ENCODE data around the gene CNTN1.

Gene CNTN1

DNA sequence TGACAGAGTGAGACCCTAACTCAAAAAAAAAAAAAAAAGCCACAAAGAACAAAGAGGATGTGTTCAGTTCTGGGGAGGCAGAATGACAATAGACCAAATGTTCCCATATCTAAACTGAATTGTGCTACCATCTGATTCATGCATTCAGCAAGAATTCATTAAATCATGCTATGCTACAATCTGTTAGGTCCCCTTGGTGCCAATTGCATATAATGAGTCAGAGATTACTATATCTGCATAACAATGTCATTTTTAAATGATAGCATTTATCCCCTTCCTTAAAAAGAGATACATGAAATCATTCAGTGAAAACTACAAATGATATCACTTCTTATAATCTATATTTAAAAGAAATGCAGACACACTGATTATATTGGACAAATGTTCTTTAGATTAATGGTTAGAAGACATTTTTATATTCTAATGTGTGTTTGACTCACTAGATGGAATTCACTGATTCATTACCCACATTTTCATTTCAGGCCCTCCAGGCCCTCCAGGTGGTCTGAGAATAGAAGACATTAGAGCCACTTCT, 288.3 kb downstream of the CNTN1 start:
- no peak for DNase-seq

DNA sequence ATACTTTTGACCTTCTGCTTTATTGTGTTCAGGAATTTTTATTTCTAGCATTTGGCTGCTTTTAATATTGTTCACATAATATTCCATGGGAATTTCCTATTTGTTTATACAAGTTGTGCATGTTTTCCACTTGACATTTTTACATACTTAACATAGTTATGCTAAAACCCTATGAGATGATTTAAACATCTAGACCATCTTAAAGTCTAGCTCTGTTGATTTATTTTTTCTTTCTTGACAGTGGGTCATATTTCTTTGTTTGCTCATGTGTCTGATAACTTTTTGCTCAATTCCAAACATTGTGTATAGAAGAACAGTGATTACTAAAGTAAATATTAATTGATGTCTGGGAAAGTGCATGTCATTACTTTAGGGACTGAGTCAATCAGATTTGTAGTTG, 293.8 kb downstream of the CNTN1 start:
- DNase-seq = no peak

DNA sequence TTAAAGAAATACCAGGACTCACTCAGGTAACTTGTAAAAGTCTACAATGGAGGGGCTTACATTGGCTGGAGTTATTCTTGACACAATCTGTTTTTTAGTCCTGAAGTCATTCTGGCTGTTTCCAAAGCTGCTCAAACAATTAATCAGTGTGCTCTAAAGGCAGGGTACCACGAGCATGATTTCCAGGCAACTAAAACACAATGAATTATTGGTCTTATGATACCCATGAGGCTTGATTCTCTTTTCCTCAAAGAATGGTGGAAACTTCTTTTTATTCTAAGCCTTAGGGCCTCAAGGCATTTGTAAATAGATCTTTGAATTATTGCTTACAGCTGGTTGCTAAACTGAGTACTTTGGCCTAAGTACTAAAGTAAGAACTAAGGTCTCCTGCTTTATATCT, 296.1 kb downstream of the CNTN1 start:
- no peak for DNase-seq

DNA sequence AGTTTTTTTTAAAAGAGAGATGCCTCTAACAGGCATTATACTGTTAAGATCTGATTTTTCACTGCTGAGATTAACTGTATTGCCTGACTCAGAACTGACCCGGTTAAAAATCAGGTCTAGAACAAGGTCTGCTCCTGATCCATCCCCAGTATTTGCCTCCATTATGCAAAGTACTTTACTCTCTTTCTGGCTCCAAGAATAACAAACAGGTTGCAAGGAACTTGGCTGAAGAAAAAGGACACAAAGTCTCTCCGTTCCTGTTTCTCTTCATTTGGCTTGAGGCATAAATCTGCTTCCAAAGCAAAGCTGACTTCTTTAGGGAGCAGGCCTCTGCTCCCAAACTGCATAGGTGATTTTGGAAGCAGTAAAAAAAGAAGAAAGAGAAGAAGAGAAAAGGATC, 296.6 kb downstream of the CNTN1 start:
- no peak for DNase-seq

DNA sequence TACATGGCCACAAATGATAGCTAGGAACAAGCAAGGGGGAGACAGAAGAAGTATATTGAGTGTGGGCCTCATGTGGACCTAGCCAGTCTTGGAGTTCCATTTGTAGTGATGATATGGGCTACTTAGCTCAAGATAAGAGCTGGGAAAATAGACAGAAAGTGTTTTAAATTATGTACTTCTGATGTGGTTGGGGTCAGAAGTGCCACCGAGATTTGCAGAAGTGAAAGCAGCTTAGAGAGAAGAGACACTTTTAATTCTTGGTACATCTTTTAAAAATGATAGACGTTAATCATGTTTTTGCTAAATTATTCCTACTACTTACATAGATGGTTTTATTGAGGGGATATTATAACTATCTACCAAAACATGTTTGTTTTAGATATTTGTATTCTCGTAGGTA, 297.5 kb downstream of the CNTN1 start:
- no peak for DNase-seq

DNA sequence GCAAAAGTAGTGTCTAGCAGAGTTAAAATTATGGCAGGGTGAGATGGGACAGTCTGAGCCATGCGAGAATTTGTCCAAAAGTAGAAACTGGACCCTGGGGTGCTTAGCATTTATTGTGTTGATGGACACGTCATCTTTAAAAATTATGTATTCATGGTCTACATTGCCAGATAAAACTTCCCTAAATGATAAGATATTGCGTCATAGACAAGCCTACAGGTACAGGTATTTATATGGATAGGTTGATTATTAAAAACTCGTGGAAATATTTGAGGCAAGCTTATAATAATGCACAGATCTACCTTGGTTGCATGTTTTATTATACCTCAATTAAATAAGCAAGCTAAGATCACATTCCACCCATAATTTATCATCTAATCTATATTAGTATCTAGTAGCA, 299.9 kb downstream of the CNTN1 start:
- DNase-seq = no peak

DNA sequence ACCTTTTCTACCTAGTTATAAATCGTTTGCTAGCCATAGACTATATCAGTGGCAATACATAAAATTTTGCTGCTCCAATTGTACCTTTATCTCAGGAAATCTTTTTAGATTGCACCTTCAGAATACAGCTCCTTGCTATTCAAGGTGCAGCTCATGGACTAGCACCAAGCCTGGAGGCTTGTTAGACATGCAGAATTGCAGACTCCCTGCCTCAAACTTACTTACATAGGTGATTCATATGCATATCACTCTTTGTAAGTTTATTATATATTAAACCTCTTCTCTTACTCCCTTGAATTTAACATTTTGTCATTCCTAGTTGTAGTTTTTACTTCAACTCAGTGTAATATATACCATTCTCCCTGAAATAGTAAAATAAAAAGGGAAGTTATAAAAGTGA, 300.4 kb downstream of the CNTN1 start:
- DNase-seq = no peak

DNA sequence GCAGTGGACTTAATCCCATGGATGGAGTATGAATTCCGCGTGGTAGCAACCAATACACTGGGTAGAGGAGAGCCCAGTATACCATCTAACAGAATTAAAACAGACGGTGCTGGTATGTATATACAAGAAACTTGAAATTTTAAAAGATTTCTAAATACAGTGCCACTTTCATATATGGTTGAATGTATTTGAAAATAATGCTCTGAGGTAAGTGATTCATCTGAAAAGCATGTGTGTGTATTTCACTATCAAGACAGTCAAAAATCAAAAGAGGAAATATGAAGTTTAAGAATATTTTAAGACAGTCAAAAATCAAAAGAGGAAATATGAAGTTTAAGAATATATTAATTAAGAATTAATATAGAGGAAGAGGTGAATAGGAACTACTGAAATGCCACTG, 300.9 kb downstream of the CNTN1 start:
- DNase-seq = no peak

DNA sequence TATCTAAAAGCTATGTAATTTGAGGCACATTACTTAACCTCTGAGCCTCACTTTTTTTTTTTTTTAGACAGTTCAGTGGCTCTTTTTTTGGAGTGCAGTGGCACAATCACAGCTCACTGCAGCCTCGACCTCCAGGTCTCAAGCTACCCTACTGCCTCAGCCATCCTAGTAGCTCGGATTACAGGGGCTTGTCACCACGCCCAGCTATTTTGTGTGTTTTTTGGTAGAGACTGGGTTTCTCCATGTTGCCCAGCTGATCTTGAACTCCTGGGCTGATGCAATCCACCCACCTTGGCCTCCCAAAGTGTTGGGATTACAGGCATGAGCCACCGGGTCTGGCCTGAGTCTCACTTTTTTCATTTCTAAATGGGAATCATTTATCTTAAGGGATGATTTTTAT, 303.9 kb downstream of the CNTN1 start:
- no peak for DNase-seq

DNA sequence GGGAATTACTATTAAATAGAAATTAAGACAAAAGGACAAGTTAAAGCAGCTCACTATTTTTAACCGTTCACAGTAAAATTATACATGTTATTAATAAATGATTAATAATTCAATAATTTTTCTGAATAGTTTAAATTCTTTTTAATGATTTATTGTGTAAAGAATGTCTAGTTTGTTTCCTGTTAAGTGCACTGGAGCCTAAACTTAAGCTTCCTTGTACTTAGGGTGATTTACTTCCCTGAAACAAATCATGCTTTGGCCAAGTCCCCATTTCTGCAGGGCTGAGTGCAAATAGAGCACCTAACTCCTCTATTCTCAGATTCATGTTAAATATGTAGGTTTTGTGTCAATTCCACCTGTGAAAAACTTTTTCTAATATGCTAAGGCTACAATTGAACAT, 307.0 kb downstream of the CNTN1 start:
- DNase-seq = no peak

DNA sequence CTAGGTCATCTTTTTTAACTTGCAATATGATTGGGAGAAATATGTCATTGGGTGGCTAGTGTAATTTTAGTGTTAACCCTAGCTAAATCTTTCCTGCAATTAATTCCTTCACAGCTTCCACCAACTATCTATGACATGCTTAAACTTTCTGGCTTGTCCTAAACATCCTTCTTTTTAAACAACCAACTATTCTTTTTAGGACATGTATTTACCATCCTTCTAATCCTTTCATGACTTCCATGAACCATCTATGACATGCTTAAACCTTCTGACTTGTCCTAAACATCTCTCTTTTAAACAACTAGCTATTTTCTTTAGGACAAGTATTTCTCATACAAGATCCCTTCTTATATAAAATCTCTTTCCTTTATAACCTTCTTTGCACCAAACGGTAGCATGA, 316.2 kb downstream of the CNTN1 start:
- DNase-seq = no peak

DNA sequence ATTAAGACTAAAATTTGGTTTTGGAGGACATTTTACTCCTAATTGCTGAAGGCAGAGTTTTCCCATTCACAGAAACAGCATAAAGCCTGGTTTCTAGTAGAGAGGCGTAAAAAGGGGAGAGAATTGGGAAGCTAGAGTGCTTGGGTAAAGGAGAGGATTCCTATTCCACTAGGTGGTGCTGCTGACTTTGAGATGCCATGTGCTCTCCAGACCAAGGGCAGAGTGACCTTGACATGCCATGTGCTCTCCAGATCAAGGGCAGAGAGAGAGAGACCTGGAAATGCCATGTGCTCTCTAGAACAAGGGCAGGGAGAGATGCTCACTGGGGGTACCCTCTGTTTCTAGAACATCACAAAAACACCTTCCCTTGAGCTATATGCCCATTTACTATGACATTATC, 319.7 kb downstream of the CNTN1 start:
- DNase-seq = no peak

DNA sequence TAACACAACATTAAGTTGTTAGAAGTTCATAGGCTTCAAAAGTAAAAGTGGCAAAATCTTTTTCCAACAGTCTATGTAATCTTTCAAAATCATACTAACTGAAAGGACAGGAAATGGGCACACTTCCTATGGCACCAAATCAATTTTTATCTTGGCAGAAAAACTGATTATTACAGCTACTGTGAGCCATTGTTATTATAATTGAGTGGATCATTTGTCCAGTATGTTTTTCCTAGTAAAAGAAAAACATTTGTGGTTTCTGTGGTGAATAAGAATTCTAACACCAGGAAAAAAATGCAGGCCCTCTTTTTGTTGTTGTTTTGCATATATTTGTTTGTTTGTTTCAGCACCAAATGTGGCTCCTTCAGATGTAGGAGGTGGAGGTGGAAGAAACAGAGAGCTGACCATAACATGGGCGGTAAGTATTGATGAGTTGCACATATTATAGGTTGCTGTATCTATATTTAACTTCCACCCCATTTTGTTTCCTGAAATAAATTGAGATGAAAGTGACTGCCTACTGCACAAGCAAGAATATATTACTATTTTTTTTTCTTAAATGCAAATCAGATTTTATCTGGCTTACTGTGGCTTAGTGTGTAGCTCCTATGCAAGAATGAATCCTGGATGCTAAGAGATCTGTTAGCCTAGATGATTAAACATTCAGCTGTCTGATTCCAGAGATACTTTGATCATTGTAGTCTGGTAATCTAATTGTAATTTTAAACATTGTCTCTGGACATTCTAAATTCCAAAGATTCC, 321.8 kb downstream of the CNTN1 start:
- DNase-seq = no peak

DNA sequence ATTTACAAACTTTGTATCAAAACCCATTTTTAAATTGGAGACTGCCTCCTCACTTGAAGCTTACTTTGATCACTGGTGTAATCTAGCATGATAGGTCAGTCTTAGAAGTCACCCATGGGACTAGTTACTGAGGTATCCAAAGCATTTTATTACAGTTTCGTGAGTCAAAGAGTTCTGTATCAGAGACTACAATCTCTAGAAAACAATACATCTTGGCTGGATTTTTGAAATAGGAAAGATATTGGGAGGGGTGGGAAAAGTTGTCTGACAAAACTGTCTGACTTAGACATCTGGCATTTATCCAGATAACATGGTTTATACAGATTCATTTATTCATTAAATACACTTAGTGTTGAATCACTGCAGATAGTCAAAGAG, 322.4 kb downstream of the CNTN1 start:
- no peak for DNase-seq

DNA sequence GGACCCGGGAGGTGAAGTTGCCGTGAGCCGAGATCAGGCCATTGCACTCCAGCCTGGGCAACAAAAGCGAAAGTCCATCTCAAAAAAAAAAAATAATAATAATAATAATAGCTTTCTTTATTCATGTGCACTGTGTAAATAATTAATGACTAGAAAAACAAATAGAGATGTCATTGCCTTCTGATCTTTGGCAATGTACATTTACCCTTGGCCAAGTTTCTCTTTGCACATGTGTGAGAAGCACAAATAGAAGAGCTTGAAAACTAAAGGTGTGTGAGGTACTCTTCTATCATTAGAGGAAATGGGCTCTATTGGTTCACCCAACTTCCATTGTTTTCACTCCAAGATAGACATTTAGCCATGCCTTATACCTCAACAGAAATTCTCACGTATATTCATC, 325.8 kb downstream of the CNTN1 start:
- no peak for DNase-seq

DNA sequence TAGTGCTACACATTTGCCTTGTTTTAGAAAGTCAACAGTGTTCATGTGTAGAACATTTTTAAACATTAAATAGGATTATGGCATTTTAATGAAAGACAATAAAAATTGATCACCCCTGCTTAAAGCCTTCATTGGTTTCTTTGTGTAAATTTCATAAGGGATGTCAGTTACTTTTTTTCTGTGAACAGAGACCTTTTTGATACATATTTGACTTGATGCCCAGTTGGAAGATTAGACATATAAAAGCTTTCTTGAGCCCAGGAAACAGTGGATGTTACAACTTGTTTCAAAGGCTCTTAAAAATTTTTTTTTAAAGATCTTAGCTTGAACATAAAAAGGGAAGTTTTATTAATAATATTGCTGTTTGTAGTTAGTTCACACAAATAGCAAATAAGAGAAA, 327.2 kb downstream of the CNTN1 start:
- DNase-seq = no peak

DNA sequence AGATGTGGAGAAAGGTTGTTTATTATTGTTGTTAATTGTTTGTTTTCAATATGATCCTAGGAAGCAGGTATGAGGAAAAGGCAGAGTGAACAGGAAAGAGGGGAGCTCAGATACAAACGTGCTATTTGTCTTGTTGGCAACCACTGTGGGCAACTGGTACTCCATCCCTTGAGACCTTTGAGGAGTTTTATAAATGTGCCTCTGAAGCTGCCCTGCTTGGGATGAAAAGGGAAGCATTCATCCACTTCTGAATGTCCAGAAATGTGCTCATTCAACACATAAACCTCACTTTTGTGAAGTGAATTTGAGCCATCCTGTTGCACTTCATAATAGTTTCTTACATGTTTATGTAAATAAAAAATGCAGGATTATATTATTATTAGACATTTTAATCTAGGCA, 331.6 kb downstream of the CNTN1 start:
- no peak for DNase-seq

DNA sequence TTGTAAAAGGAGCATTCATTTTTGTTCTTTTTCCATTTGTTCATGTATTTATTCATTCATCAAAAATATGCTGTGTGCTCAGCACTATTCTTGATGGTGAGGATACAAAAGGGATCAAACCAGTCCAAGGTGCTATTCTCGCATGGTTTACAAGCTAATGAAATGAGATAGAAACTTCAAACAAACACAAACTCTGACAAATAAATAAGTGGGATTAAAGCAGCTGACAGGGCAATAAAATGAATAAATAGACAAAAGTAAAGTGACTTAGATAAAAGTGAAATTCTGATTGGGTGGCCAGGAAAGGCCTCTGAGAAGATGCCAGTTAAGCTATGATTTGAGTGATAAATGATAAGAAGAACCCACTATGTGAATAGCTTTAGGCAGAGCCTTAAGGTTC, 333.9 kb downstream of the CNTN1 start:
- DNase-seq = no peak

DNA sequence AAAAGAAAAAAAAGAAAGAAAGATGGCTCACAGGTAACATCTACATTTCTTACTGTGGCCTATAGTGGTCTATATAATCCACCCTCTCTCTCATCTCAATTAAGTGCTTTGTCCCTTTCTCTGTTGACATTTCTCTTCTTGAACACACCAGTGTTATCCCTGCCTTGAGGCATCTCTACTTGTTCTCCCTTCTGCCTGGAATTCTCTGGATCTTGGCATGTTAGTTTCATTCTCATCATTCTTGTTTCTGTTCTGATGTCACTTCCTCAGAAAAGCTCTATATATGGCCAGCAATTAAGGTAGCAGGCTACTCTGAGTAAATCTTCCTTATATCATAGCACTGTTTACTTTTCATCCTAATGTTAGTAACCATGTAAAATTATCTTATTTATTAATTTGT, 340.1 kb downstream of the CNTN1 start:
- no peak for DNase-seq

DNA sequence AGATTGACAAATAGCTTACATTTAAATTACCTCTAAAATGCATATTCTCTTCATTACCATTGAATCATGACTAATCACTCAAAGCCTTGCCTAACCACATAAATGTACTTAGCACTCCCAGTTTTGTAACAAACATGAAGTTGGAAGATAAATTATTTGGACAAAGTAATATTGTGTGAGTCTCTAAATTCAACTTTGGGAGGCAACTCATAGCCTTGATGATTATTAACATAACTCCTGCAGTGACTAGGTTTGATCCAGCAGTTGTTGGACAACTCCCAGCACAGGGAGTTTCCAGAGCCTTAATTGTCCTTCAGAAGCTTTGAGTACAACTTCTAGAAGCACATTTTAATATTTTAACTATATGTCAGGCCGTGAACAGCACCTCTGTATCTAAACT, 342.4 kb downstream of the CNTN1 start:
- DNase-seq = no peak

DNA sequence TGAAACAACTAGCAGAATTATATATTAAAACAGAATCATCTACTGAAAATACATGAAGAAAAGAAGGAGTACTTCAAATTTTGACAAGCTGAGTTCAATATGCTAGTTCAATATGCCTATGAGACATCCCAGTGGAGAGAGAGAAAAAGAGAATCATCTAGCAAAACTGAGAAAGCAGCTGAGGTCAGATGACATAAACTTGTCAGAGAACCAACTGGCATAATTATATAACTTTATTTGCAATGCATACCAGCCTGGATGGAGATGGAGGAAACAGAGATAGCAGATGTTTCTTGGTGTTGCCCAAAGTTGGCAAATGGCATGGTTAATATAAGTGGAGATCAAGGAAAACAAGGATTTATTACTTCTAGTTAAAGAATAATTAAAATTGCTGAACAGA, 347.2 kb downstream of the CNTN1 start:
- no peak for DNase-seq

DNA sequence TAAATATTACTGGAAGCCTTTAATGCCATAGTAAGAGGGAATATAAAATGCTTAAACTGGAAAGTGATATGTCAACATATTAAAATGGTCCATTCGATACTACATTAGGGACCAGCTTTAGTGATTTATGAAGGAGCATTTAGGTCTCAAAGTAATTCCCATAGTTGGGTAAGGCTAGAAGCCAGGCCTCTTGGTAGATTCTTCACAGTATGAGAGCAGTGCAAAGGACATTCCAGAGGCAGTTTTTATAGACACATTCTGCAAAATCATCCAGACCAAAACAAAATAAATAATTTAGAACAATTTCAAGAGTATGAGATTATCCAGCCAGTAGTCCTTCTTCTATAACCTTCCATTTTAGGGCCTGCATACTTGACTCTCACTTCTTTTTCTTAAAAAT, 353.3 kb downstream of the CNTN1 start:
- no peak for DNase-seq

DNA sequence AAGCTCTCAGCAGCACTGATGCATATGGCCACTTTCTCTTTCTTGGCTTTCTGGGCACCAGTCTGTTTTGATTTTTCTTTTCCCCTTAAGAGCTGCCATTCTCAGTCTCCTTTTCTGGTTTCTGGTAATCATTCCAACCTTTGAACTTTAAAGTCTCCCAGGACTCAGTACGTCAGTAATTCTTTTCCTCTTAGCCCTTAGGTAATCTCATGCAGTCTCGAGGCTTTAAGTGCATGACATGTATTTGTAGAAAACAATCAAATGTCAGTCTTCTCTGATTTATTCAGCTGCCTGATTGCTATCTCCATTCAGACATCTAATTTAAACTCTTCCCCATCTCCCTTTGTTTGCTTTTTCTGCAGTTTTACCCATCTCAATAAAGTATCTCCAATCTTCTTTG, 356.8 kb downstream of the CNTN1 start:
- DNase-seq = no peak

DNA sequence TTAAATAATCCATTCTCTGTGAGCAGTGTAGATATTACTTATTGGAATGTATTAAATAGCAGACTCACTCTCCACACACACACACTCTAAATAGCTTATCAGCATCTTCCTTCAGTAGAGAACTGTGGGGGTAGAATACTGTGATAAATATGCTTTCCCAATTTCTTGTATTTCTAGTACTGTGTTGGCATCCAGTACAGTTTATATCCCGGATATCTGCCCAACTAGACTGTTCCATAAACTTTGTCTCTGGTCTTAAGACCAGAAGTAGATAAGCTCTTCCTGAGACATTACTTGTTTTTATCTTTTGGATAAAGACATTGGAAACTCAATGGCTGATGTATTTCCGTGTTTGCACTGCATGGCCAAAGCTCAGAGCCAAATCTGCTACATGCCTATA, 359.7 kb downstream of the CNTN1 start:
- no peak for DNase-seq

DNA sequence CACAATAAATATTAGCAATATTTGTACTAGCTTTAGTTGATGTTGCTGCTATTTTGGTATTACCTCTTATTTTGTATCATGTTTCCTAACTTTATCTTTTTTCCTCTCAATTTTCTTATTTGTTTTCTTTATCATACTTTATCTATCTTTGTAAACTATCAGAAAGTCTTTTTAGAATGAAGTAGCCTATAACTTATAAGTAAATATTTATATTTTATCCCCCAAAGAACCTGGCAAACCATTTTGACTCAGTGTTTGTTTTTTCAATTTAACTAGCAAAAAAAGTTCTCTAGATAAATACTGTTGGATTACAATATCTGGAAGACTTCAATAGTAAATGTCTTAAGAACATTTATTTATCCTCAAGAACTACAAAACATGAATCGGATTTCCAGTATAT, 360.2 kb downstream of the CNTN1 start:
- no peak for DNase-seq

DNA sequence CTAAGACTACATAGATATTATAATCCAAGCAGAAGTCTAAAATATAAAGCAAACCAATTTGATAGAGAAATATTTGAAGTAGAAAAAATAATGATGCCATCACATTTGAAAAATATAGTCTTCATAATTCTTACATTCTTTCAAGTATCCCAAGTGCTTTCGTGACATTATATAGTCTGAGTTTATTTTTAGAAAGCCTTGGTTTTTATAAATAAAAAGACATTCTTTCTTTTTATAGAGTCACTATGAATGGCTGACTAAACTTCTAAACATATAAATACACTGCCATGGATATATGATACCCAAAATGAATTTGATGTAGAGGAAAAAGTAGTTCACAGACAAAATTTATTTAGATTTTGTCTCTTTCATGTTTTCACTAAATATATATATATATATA, 360.8 kb downstream of the CNTN1 start:
- DNase-seq = no peak

Data from stimulated activated CD8-positive, alpha-beta memory T cell treated with anti-CD3 and anti-CD28 coated beads, Interleukin-4, amount 100 ng/mL, for 48 hours (primary cell).